Endothelial cell of umbilical vein (primary cell): Measurements from ENCODE around the gene SYT7. TPM values are rescaled to one million over a fixed set of nuclear protein-coding genes. Genes with fewer than 3 reads are reported as not detected.

ENCODE experiments used
- BruUV-seq: library from RNA; stranded (reverse); fragments of 400-500 nt; replicated peaks from 2 replicates; lab custom pipeline; 2021; lab: Mats Ljungman, UMichigan
- CTCF ChIA-PET: fragments of 300-600, 350-600 bp; sonication (Branson Sonifier 250); formaldehyde crosslinking; loops from one replicate; lab custom pipeline; 2021; ENCODE audit warnings: antibody characterized with exemption, inconsistent platforms; lab: Charles Lee
- POLR2A ChIA-PET: fragments of 300-600, 350-600 bp; sonication (Branson Sonifier 250); formaldehyde crosslinking; loops from one replicate; lab custom pipeline; 2021; ENCODE audit warnings: antibody characterized with exemption, inconsistent platforms; lab: Charles Lee
- DNase-seq: peaks from one replicate; pipeline ENCODE4 v3.0.0-alpha.2; 2011; ENCODE audit warnings: low read depth, low spot score
- FAIRE-seq: peaks from 2 replicates; lab custom pipeline; 2011; peaks lifted over from hg19 to GRCh38; lab: Jason Lieb, UNC
- H2AFZ ChIP-seq: 2 replicates; pipeline ENCODE4 v1.6.0; 2012; ENCODE audit warnings: low read depth, low read length, control low read depth, inconsistent platforms
- H3K27ac ChIP-seq: 2 replicates; pipeline ENCODE4 v1.5.1; 2011; ENCODE audit warnings: low read depth, mild to moderate bottlenecking, control low read depth, low read length, moderate library complexity; ENCODE audit not compliant: insufficient read depth
- H3K27me3 ChIP-seq, 2 experiments: 2 replicates each; pipeline versions ENCODE4 v1.6.0 to v1.6.1; 2011; ENCODE audit warnings: low read length in 2 of 2, mixed read lengths in 1 of 2; ENCODE audit not compliant: control insufficient read depth in 2 of 2, insufficient read depth in 2 of 2
- H3K36me3 ChIP-seq, 2 experiments: 2 replicates in 1 of 2; 3 replicates in 1 of 2; pipeline ENCODE4 v1.5.1; 2011; ENCODE audit warnings: low read length in 2 of 2, mild to moderate bottlenecking in 1 of 2, moderate library complexity in 1 of 2; ENCODE audit not compliant: control insufficient read depth in 2 of 2, insufficient read depth in 2 of 2; ENCODE audit errors: extremely low read depth in 1 of 2
- H3K4me1 ChIP-seq: 3 replicates; pipeline ENCODE4 v1.5.1; 2011; ENCODE audit warnings: mild to moderate bottlenecking, low read length; ENCODE audit not compliant: control insufficient read depth, insufficient read depth; ENCODE audit errors: extremely low read depth
- H3K4me2 ChIP-seq: 2 replicates; pipeline ENCODE4 v1.6.1; 2011; ENCODE audit warnings: low read length, control low read depth, mixed read lengths; ENCODE audit not compliant: insufficient read depth
- H3K4me3 ChIP-seq, 3 experiments: fragments of 200-600 bp in 1 of 3; sonication (generic), shearing (Covaris generic) in 1 of 3; replicated peaks in 1 of 3; 2 replicates each; pipeline ENCODE4 v1.5.1; 2011 to 2016; ENCODE audit warnings: control low read depth in 3 of 3, low read length in 3 of 3, mild to moderate bottlenecking in 2 of 3, inconsistent platforms in 1 of 3, low read depth in 1 of 3, moderate library complexity in 1 of 3; ENCODE audit not compliant: insufficient read depth in 1 of 3
- H3K79me2 ChIP-seq: 2 replicates; pipeline ENCODE4 v1.6.0; 2012; ENCODE audit warnings: low read length, inconsistent platforms; ENCODE audit not compliant: control insufficient read depth, insufficient read depth
- H3K9ac ChIP-seq: replicated peaks from 2 replicates; pipeline ENCODE3; 2011; ENCODE audit warnings: low read length, control low read depth; ENCODE audit not compliant: insufficient read depth; ENCODE audit errors: extremely low read depth
- H3K9me1 ChIP-seq: replicated peaks from 3 replicates; pipeline ENCODE4 v1.6.0; 2011; ENCODE audit warnings: mild to moderate bottlenecking, low read length; ENCODE audit not compliant: control insufficient read depth, insufficient read depth; ENCODE audit errors: extremely low read depth
- H3K9me3 ChIP-seq: replicated peaks from 2 replicates; pipeline ENCODE4 v1.5.1; 2012; ENCODE audit warnings: low read length, inconsistent platforms; ENCODE audit not compliant: control insufficient read depth, insufficient read depth
- H4K20me1 ChIP-seq: replicated peaks from 2 replicates; pipeline ENCODE3; 2011; ENCODE audit warnings: mild to moderate bottlenecking, low read length; ENCODE audit not compliant: control insufficient read depth, insufficient read depth; ENCODE audit errors: extremely low read depth
- CTCF ChIP-seq, 2 donors: IDR thresholded peaks; 1 replicate in 1 of 2; 2 replicates in 1 of 2; pipeline ENCODE4 v1.5.1; 2011; ENCODE audit warnings: low read length in 2 of 2, mild to moderate bottlenecking in 2 of 2, moderate library complexity in 2 of 2, control low read depth in 1 of 2, inconsistent platforms in 1 of 2, low read depth in 1 of 2; ENCODE audit not compliant: insufficient read depth in 1 of 2; ENCODE audit errors: extremely low read depth in 1 of 2
- EZH2 ChIP-seq: IDR thresholded peaks from 2 replicates; pipeline ENCODE4 v1.6.1; 2012; ENCODE audit warnings: borderline replicate concordance, low read depth, mild to moderate bottlenecking, moderate library complexity, low read length, inconsistent platforms; ENCODE audit not compliant: severe bottlenecking
- FOS ChIP-seq: IDR thresholded peaks from 2 replicates; pipeline ENCODE4 v1.6.1; 2011; ENCODE audit warnings: mild to moderate bottlenecking, low read length, moderate library complexity, borderline replicate concordance; ENCODE audit not compliant: insufficient read depth
- GATA2 ChIP-seq: IDR thresholded peaks from 2 replicates; pipeline ENCODE4 v1.7.0; 2011; ENCODE audit warnings: low read depth, mild to moderate bottlenecking, moderate library complexity, mixed read lengths, low read length; ENCODE audit not compliant: insufficient read length, insufficient read depth
- JUN ChIP-seq: IDR thresholded peaks from 2 replicates; pipeline ENCODE4 v1.6.1; 2011; ENCODE audit warnings: borderline replicate concordance, low read depth; ENCODE audit not compliant: insufficient read length, insufficient read depth
- MAX ChIP-seq: IDR thresholded peaks from 2 replicates; pipeline ENCODE4 v1.6.1; 2011; ENCODE audit not compliant: insufficient read depth, insufficient read length
- MYC ChIP-seq: IDR thresholded peaks from one replicate; pipeline ENCODE4 v1.6.1; 2011; ENCODE audit warnings: mild to moderate bottlenecking, low read depth, low read length
- POLR2A ChIP-seq: IDR thresholded peaks from 2 replicates; pipeline ENCODE4 v1.6.1; 2012; ENCODE audit warnings: low read depth, mild to moderate bottlenecking, control low read depth, low read length
- POLR2AphosphoS5 ChIP-seq: IDR thresholded peaks from 2 replicates; pipeline ENCODE4 v1.6.1; 2012; ENCODE audit warnings: low read depth, mild to moderate bottlenecking, control low read depth, low read length, moderate library complexity; ENCODE audit not compliant: insufficient read depth
- dilution Hi-C: fragments of 300-500 bp; cut with MboI; formaldehyde crosslinking; loops from one replicate; pipeline ENCODE4 v1.15.0; 2019; ENCODE audit warnings: low sequenced_read_pairs; ENCODE audit not compliant: extremely low pct_ligation_motif_present
- intact Hi-C: fragments of 100-400 bp; cut with micrococcal nuclease; formaldehyde crosslinking; loops from one replicate; pipeline ENCODE4 v1.10.0; 2022
- polyA plus RNA-seq, 4 experiments: library from polyadenylated mRNA; depleted of rRNA in 3 of 4; stranded (reverse) in 3 of 4; unstranded in 1 of 4; fragments of >200 nt; gene quantifications; 2 replicates each; pipeline versions ENCODE4 v1.2.1 to v1.2.3, GENCODE V29; 2011 to 2012; ENCODE audit warnings: missing spikeins in 1 of 4
- total RNA-seq: library from RNA; stranded (reverse); gene quantifications from 2 replicates; pipeline ENCODE4 v1.2.3, GENCODE V29; 2021

Gene SYT7
- total and polyA plus RNA-seq, 2 donors (not counting 3 experiments of a cell fraction or from before 2014, with no cell fraction given) = 0.08 to 0.55 TPM

GRCh38 chr11:61630089-61630488 is 49.2 kb upstream of the SYT7 start:
- BruUV-seq = no TSS peak
- no peaks in the 10 kb centered on the region for H3K4me1 ChIP-seq
- H3K9me3 ChIP-seq = no peaks in the 10 kb centered on the region
- dilution Hi-C loops = no loop called here
- FAIRE-seq (no peak), DNase-seq (no peak)
- POLR2A ChIA-PET = no interaction called here
- TF ChIP-seq GATA2 = no peak
- TF ChIP-seq JUN = no peak
- no peak for TF ChIP-seq POLR2AphosphoS5
- TF ChIP-seq EZH2 = no peak
- TF ChIP-seq MAX = no peak
- TF ChIP-seq MYC = no peak
- TF ChIP-seq CTCF (IDR thresholded peaks at IDR 0.05; ENCODE audit: extremely low read depth in 1 of 2, insufficient read depth in 1 of 2, low read depth in 1 of 2, low read length in 2 of 2) = no peak
- TF ChIP-seq POLR2A = no peak
- TF ChIP-seq FOS = no peak
- no peaks in the 10 kb centered on the region for H3K79me2 ChIP-seq
- H4K20me1 ChIP-seq = no peaks in the 10 kb centered on the region
- intact Hi-C loops = no loop called here
- no peaks in the 10 kb centered on the region for H3K36me3 ChIP-seq
- H3K4me2 ChIP-seq = no peak overlapping the region
- CTCF ChIA-PET = interaction anchor here (0.7 to 4.9 kb wide), 11 partner anchors 8 to 183 kb away, joined by 3 to 29 read pairs (median 5); no protein-coding TSS in a partner anchor
- no peak overlapping the region for H3K9ac ChIP-seq
- no peak overlapping the region for H3K4me3 ChIP-seq
- no peak overlapping the region for H2AFZ ChIP-seq
- H3K9me1 ChIP-seq = no peaks in the 10 kb centered on the region
- no peak overlapping the region for H3K27ac ChIP-seq
- H3K27me3 ChIP-seq = no peaks in the 10 kb centered on the region
